ENCODE measurements around the gene RRBP1.

Gene RRBP1

GRCh38 chr20:17679941-17680835 lies 1.9 kb downstream of the RRBP1 start:
- no peak for DNase-seq

DNA sequence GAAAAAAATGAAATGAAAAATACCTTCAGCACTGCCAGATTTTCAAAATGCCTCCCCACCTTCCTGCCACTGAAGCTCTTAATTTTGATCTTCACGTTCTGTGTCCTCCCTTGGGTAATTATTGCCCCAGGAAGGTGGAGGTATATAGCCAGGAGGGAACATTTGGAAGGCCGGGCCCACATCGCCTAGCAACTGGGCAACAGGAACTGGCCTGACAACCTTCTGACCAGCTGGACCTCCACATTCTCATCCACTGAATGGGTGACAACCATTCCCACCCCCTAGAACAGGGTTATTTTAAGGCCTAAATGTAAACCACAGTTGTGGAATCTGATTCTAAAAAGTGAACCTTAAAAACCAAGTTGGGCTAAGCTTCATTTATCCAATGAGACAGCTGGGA lies 3.2 kb downstream of the RRBP1 start:
- DNase-seq: no peak

DNA sequence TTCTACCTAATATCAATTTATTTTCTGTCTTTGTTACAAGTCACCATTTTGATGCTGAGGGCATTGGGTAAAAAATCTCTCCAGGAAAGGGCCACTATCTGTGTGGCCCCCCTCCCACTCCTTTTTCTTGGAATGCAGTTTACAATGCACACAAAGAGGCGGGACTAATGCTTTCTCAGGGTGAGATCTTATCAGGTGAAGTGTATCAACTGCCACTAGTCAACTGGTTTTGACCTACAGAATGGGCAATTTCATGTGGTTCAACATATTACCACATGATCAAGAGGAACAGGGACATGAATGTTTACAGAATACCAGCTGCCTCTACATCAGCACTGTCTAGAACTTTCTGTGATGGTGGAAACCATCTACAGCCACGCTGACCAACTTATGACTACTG lies 3.7 kb downstream of the RRBP1 start:
- DNase-seq: no peak

DNA sequence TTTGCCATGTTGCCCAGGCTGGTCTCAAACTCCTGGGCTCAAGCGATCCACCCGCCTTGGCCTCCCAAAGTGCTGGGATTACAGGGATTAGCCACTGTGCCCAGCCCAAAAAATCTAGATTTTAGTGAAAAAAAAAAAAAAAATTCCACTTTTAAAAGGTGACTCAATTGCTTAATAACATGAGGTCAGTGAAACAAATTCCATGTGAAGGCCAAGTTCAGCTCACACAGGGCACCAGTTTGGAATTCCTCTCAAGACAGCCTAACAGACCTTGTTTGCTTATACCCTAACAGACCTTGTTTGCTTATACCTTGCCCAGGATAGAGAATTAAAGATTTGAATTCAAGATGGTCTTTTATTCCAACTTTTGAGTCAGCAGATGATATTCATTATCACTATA lies 5.1 kb downstream of the RRBP1 start:
- no peak for DNase-seq

- no peak for DNase-seq
Measured at GRCh38 chr20:17676378-17676759, 5.7 kb downstream of the RRBP1 start.

DNA sequence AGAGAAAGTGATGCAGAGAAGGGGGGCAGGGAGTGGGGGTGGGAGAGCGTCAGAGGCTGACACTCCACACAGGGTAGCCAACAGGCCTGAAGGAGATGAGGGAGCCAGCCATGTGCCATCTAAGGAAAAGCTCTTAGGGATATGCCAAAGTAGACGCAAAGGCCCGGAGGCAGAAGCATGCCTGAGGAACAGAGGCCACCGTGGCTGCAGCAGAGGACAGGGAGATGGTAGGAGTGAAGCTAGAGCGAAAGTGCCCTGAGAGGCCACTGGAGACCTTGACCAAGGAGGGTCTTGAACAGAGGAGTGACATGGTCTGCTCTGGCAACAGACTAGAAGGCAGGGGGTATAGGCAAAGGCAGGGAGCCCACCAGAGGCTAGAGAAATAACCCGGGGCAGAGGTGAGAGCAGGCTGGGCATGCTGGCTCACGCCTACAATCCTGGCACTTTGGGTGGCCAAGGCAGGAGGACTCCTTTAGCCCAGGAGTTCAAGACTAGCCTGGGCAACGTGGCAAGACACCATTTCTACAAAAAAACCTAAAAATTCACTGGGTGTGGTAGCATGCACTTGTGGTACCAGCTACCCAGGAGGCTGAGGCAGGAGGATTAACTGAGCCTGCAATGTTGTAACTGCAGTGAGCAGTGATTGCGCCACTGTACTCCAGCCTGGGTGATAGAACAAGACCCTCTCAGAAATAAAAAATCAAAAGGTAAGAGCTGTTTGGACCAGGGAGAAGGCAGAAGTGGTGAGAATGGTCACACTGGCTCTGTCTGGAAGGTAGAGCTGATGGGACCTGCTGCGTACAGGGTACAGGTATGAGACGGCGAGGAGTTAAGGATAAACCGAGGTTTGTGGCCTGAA lies 6.3 kb downstream of the RRBP1 start:
- DNase-seq: no peak

DNA sequence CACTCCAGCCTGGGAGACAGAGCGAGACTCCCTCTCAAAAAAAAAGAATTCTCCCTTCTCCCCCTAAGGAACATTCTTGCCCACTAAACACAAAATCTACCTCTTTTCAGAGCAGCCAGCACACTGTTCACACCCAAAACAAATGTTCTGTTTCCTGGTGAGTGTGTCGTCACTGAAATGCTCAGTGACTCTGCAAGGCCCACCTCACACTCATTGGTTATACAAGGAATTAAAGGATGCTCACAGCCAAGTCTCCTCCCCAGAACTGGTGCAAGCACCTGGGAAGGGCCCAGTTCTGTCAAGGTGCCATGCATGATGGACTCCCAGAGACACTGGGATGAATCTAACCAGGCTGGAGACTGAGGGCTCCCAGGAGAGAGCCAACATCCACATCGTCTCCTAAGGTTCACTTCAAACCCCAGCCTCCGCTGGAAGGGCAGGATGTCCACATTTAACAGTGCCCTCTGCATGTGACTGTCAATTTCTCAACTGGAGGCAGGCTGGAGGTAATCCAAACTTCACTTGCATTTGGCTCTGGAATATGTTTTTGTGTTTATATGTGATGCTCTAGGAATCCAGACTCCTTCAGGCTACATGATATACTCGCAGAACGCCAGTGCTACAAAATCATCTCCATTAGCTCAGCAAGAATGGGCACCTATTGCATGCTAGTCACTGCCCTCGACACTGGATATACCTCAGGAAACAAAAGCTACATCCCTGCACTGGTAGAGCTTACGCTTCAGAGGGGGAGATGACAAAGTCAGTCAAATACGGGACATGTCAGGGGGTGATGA lies 7.1 kb downstream of the RRBP1 start:
- no peak for DNase-seq

- DNase-seq: no peak
Measured at GRCh38 chr20:17673084-17673483, 9.0 kb downstream of the RRBP1 start.

- no peak for DNase-seq
Measured at GRCh38 chr20:17671565-17671964, 10.5 kb downstream of the RRBP1 start.

- DNase-seq: no peak
Measured at GRCh38 chr20:17671011-17671410, 11.0 kb downstream of the RRBP1 start.

GRCh38 chr20:17669306-17669931 lies 12.6 kb downstream of the RRBP1 start:
- DNase-seq: no peak

DNA sequence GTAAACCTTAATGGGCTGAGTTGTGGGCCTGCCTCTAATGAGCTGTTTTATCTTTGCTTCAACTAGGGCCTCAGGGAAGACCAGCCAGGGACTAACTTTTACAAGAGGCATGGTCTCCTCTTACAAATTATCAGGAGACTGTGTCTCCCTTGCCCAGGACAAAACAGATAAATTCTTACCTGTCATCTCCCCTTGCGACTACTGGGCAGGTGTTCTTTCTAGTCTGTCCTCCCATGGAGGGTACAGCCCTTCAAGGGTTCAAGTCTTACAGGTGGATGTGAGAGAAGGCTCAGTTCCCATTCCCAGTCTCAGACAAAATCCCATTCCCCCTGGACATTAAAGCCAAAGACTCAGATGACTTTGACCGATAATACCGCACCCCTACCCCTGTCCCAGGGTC lies 13.6 kb downstream of the RRBP1 start:
- DNase-seq: no peak

DNA sequence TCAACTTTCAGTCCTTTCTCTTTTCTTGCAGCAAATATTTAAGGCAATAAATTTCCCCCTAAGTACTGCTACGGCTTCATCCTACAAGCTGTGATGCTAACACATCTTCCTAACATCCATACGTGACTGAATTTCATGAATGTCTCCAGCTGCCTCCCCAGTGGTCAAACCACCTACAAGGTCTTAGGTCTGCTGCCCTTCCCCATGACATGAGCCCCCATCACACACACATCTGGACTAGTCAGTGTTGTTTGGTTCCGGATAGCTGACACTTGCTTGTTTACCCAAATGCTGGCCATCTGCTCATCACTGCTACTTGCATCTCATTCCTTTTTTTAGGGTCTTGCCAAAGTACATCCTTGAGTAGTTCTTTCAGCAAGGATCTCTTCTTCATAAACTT lies 14.6 kb downstream of the RRBP1 start:
- DNase-seq: no peak

- no peak for DNase-seq
Measured at GRCh38 chr20:17666481-17666880, 15.6 kb downstream of the RRBP1 start.

DNA sequence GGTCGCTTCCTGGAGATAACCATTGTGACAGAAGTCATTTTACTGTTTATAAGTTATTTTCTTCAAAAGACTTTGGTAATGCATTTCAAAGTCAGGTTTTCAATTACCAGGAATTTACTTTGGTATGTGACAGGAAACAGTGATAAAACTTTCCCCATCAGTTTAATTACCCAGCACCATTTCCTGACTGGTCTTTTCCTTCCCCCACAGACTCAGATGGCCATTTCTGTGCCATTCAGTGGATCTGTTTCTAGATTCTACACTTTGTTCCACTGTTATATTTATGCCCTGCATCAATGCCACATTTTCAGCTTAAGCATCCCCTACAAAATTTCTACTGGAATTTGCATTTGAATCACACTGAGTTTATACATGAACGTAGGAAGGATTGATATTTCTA lies 16.3 kb downstream of the RRBP1 start:
- DNase-seq: no peak

- DNase-seq: no peak
Measured at GRCh38 chr20:17664025-17664633, 17.9 kb downstream of the RRBP1 start.

DNA sequence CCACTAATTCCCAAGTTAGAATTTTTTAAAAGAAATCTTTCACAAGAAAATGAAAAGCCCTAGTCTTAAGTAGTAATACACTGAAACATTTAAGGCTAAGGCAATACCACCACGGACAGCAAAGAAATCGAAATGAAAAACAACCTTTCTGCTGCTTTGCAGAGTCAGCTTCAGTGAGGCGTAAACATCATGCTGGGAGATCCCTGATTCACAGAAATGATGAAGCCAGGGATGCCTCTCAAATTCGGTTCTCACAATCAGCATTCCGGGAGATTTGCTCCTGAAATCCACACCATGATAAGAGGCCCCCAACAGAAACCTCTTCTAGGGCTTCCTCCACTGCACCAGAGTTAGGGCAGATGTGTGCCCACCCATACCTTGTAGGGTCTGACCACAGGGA lies 18.6 kb downstream of the RRBP1 start:
- no peak for DNase-seq

GRCh38 chr20:17663040-17663399 lies 19.0 kb downstream of the RRBP1 start:
- no peak for DNase-seq

- DNase-seq: no peak
Measured at GRCh38 chr20:17662333-17663039, 19.6 kb downstream of the RRBP1 start.

DNA sequence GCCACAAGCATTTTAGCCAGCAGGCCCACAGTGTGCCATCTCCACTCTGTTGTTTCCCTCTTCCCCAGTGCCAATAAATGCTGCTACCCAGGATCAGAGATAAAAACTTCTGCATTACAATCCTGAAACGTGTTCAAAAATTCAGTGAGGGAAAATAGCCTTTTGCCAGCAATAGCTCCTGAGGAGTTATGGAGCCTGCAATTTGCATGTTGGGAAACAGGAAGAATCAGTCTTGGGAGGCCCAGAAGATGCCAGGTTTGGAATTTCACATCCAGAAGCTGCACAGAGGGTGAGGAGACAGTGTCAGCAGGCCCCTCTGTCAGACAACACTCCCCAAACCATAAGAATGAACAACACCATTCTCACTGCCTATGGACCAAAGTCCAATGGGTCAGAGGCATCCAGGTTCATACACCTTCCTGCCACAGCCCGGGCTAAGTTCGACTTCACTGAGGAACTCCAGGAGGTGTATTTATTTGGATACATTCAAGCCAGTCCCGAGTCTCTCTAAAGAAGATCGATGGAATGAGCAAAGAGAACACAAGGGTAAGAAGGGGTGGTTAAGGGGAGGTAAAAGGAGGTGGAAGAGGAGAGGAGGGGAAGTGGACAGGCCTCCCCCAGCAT lies 20.8 kb downstream of the RRBP1 start:
- no peak for DNase-seq

GRCh38 chr20:17660667-17661066 lies 21.4 kb downstream of the RRBP1 start:
- no peak for DNase-seq
